Liver (tissue), 3 donors: ENCODE measurements around the gene NGB.

ENCODE experiments used
- ATF3 ChIP-seq: IDR thresholded peaks from 2 replicates; pipeline ENCODE4 v1.6.1; 2016; ENCODE audit warnings: antibody characterized with exemption
- CTCF ChIP-seq: fragments of 150-350 bp; IDR thresholded peaks from 2 replicates; pipeline ENCODE4 v1.5.1; 2017; ENCODE audit warnings: improper control_type of control experiment, low read depth, low read length; ENCODE audit not compliant: missing input control
- EGR1 ChIP-seq, 2 donors: IDR thresholded peaks; 2 replicates each; pipeline ENCODE4 v1.6.1; 2016 to 2018; ENCODE audit warnings: antibody characterized with exemption in 2 of 2, low read depth in 2 of 2
- FOXA1 ChIP-seq: IDR thresholded peaks from 2 replicates; pipeline ENCODE4 v1.6.1; 2016; ENCODE audit warnings: antibody characterized with exemption
- FOXA2 ChIP-seq: IDR thresholded peaks from 2 replicates; pipeline ENCODE4 v1.6.1; 2016; ENCODE audit warnings: antibody characterized with exemption
- HNF4G ChIP-seq: IDR thresholded peaks from 2 replicates; pipeline ENCODE4 v1.6.1; 2016; ENCODE audit warnings: antibody characterized with exemption
- JUND ChIP-seq, 2 donors: IDR thresholded peaks; 2 replicates each; pipeline ENCODE4 v1.6.1; 2016; ENCODE audit warnings: antibody characterized with exemption in 2 of 2
- MAX ChIP-seq: IDR thresholded peaks from 2 replicates; pipeline ENCODE4 v1.6.1; 2016; ENCODE audit warnings: antibody characterized with exemption
- RAD21 ChIP-seq, 2 donors: IDR thresholded peaks; 2 replicates each; pipeline ENCODE4 v1.6.1; 2016; ENCODE audit warnings: antibody characterized with exemption in 2 of 2, mild to moderate bottlenecking in 2 of 2
- REST ChIP-seq: IDR thresholded peaks from 2 replicates; pipeline ENCODE4 v1.6.1; 2016; ENCODE audit warnings: antibody characterized with exemption, mild to moderate bottlenecking
- TAF1 ChIP-seq: conservative IDR thresholded peaks from 2 replicates; pipeline ENCODE4 v1.6.1; 2016; ENCODE audit warnings: antibody characterized with exemption, mild to moderate bottlenecking
- YY1 ChIP-seq: IDR thresholded peaks from 2 replicates; pipeline ENCODE4 v1.6.1; 2016; ENCODE audit warnings: antibody characterized with exemption, mild to moderate bottlenecking
- donor health status: healthy.
- donor health status: healthy.

GRCh38 chr14:77306416-77306815 is 35.4 kb upstream of the NGB start:
- TF ChIP-seq CTCF (no peak), REST (no peak), YY1 (no peak), MAX (no peak), FOXA2 (no peak), RAD21 (IDR thresholded peaks at IDR 0.05) (no peak), JUND (IDR thresholded peaks at IDR 0.05) (no peak), TAF1 (no peak), FOXA1 (no peak), EGR1 (IDR thresholded peaks at IDR 0.05; ENCODE audit: low read depth in 2 of 2) (no peak), HNF4G (no peak), ATF3 (no peak)
